OCI-LY1 (cell line): ENCODE results near the gene OR52E4.

ENCODE experiments used
- H2AFZ ChIP-seq: fragments of 200-600 bp; sonication (generic), shearing (Covaris generic); 2 replicates; pipeline ENCODE4 v1.6.0; 2014; ENCODE audit warnings: antibody characterized with exemption, mild to moderate bottlenecking, low read length
- H3F3A ChIP-seq: fragments of 200-600 bp; sonication (generic), shearing (Covaris generic); 2 replicates; pipeline ENCODE4 v1.6.0; 2014; ENCODE audit warnings: mild to moderate bottlenecking, antibody characterized with exemption, low read length, moderate library complexity; ENCODE audit not compliant: insufficient read depth
- H3K27ac ChIP-seq: fragments of 200-600 bp; sonication (generic); 2 replicates; pipeline ENCODE4 v1.5.1; 2014; ENCODE audit warnings: low read length, mixed run types, mild to moderate bottlenecking, low read depth; ENCODE audit not compliant: poor library complexity, severe bottlenecking
- H3K27me3 ChIP-seq: fragments of 200-600 bp; sonication (generic); 2 replicates; pipeline ENCODE4 v1.6.0; 2014; ENCODE audit warnings: antibody characterized with exemption, mild to moderate bottlenecking, low read length, moderate library complexity; ENCODE audit not compliant: insufficient read depth
- H3K36me3 ChIP-seq: fragments of 200-600 bp; sonication (generic); 2 replicates; pipeline ENCODE4 v1.6.1; 2014; ENCODE audit warnings: mild to moderate bottlenecking, antibody characterized with exemption, low read length, moderate library complexity, mixed read lengths; ENCODE audit not compliant: insufficient read depth
- H3K4me1 ChIP-seq: fragments of 200-600 bp; sonication (generic); 2 replicates; pipeline ENCODE4 v1.5.1; 2014; ENCODE audit warnings: mild to moderate bottlenecking, low read length, moderate library complexity; ENCODE audit not compliant: insufficient read depth, severe bottlenecking
- H3K4me2 ChIP-seq: fragments of 200-600 bp; sonication (generic), shearing (Covaris generic); 2 replicates; pipeline ENCODE4 v1.6.1; 2014; ENCODE audit warnings: low read length
- H3K4me3 ChIP-seq: fragments of 200-600 bp; sonication (generic); 2 replicates; pipeline ENCODE4 v1.5.1; 2014; ENCODE audit warnings: low read length, low read depth, mild to moderate bottlenecking, mixed read lengths; ENCODE audit not compliant: poor library complexity, severe bottlenecking
- H3K79me2 ChIP-seq: fragments of 200-600 bp; shearing (Covaris generic); 2 replicates; pipeline ENCODE4 v1.6.1; 2016; ENCODE audit warnings: mixed run types, low read length, mixed read lengths; ENCODE audit not compliant: insufficient read depth
- H3K9ac ChIP-seq: fragments of 200-600 bp; sonication (generic), shearing (Covaris generic); 2 replicates; pipeline ENCODE4 v1.6.1; 2014; ENCODE audit warnings: mild to moderate bottlenecking, low read length, mixed read lengths
- H3K9me2 ChIP-seq: fragments of 200-600 bp; sonication (generic), shearing (Covaris generic); 2 replicates; pipeline ENCODE4 v1.6.1; 2014; ENCODE audit warnings: low read depth, mild to moderate bottlenecking, low read length, mixed read lengths
- H3K9me3 ChIP-seq: fragments of 200-600 bp; shearing (Covaris generic); 2 replicates; pipeline ENCODE4 v1.6.1; 2014; ENCODE audit warnings: low read length, mixed read lengths
- H4K20me1 ChIP-seq: fragments of 200-600 bp; sonication (generic), shearing (Covaris generic); 2 replicates; pipeline ENCODE4 v1.6.0; 2016; ENCODE audit warnings: mild to moderate bottlenecking, low read length; ENCODE audit not compliant: insufficient read depth
- EZH2 ChIP-seq: fragments of 200-600 bp; sonication (generic), shearing (Covaris generic); IDR thresholded peaks from 2 replicates; pipeline ENCODE4 v1.8.0; 2017; ENCODE audit warnings: borderline replicate concordance, mixed run types, mild to moderate bottlenecking, antibody characterized with exemption, low read length, moderate library complexity, mixed read lengths
- TF ChIP-seq, protein P1 (sequence below): fragments of 200-600 bp; sonication (generic), shearing (Covaris generic); IDR thresholded peaks from 2 replicates; pipeline ENCODE4 v1.5.1; 2017; ENCODE audit warnings: mild to moderate bottlenecking, antibody characterized with exemption, low read length, moderate library complexity, mixed read lengths

The OR52E4 gene

DNA sequence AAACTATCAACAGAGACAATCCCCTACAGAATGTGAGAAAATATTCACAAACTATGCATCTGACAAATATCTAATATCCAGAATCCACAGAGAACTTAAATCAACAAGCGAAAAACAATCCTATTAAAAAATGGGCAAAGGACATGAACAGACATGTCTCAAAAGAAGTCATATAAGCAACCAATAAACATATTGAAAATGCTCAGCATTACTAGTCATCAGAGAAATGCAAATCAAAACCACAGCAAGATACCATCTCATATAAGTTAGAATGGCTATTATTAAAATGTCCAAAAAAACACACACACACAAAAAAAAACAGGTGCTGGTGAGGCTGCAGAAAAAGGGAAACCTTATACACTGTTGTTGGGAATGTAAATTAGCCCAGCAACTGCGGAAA lies 14.6 kb upstream of the OR52E4 start:
- no peaks in the 10 kb centered on the region for H3K9me3 ChIP-seq
- H3K79me2 ChIP-seq, result no peaks in the 10 kb centered on the region
- no peaks in the 10 kb centered on the region for H3F3A ChIP-seq
- H3K4me3 ChIP-seq, result no peak overlapping the region
- no peaks in the 10 kb centered on the region for H3K36me3 ChIP-seq
- H3K4me2 ChIP-seq, result no peak overlapping the region
- H3K4me1 ChIP-seq, result no peaks in the 10 kb centered on the region
- H2AFZ ChIP-seq, result no peak overlapping the region
- no peaks in the 10 kb centered on the region for H3K9me2 ChIP-seq
- TF ChIP-seq, protein P1, sequence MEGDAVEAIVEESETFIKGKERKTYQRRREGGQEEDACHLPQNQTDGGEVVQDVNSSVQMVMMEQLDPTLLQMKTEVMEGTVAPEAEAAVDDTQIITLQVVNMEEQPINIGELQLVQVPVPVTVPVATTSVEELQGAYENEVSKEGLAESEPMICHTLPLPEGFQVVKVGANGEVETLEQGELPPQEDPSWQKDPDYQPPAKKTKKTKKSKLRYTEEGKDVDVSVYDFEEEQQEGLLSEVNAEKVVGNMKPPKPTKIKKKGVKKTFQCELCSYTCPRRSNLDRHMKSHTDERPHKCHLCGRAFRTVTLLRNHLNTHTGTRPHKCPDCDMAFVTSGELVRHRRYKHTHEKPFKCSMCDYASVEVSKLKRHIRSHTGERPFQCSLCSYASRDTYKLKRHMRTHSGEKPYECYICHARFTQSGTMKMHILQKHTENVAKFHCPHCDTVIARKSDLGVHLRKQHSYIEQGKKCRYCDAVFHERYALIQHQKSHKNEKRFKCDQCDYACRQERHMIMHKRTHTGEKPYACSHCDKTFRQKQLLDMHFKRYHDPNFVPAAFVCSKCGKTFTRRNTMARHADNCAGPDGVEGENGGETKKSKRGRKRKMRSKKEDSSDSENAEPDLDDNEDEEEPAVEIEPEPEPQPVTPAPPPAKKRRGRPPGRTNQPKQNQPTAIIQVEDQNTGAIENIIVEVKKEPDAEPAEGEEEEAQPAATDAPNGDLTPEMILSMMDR, result no peak
- no peak for TF ChIP-seq EZH2
- no peaks in the 10 kb centered on the region for H3K27me3 ChIP-seq
- no peak overlapping the region for H3K9ac ChIP-seq
- H4K20me1 ChIP-seq, result no peaks in the 10 kb centered on the region
- H3K27ac ChIP-seq, result no peak overlapping the region

DNA sequence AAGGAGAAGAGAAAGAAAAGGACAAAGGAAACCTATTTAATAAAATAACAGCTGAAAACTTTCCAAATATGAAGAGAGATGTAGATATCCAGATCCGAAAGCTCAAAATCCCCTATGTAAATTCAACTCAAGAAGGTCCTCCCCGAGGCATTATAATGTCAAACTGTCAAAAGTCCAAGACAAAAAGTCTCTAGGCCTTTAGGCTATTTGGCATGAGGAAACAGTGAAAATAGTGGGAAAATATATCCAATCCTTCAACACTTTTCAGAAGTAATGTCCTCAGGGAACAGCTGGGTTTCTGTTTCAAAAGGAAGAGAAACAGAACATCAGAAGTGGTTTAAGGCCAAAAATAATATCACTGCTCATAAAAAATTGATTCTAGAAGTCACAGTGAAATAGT lies 1.9 kb upstream of the OR52E4 start:
- H3K9ac ChIP-seq, result no peak overlapping the region
- H3K9me3 ChIP-seq, result no peaks in the 10 kb centered on the region
- no peaks in the 10 kb centered on the region for H3K79me2 ChIP-seq
- H3K27me3 ChIP-seq, result no peaks in the 10 kb centered on the region
- no peaks in the 10 kb centered on the region for H3K9me2 ChIP-seq
- no peak overlapping the region for H3K4me3 ChIP-seq
- no peaks in the 10 kb centered on the region for H3K4me1 ChIP-seq
- no peaks in the 10 kb centered on the region for H3K36me3 ChIP-seq
- no peak overlapping the region for H3K4me2 ChIP-seq
- H4K20me1 ChIP-seq, result no peaks in the 10 kb centered on the region
- H3F3A ChIP-seq, result no peaks in the 10 kb centered on the region
- no peak for TF ChIP-seq EZH2
- TF ChIP-seq, protein P1, result no peak
- H2AFZ ChIP-seq, result no peak overlapping the region
- no peak overlapping the region for H3K27ac ChIP-seq

- Histone ChIP-seq H3K4me1 (no peaks in the 10 kb centered on the region), H3K9me3 (no peaks in the 10 kb centered on the region), H3K27ac (no peak overlapping the region), H3K36me3 (no peaks in the 10 kb centered on the region), H3K4me3 (no peak overlapping the region), H3F3A (no peaks in the 10 kb centered on the region), H3K9ac (no peak overlapping the region), H3K4me2 (no peak overlapping the region), H4K20me1 (no peaks in the 10 kb centered on the region), H2AFZ (no peak overlapping the region), H3K9me2 (no peaks in the 10 kb centered on the region), H3K79me2 (no peaks in the 10 kb centered on the region), H3K27me3 (no peaks in the 10 kb centered on the region)
- no peak for TF ChIP-seq EZH2
- TF ChIP-seq, protein P1, result no peak
Measured at GRCh38 chr11:5881756-5882155, 1.3 kb downstream of the OR52E4 start.
